Inflammatory macrophage treated with lipopolysaccharide for 4 hours (primary cell): ENCODE measurements around the gene SSBP3.

Experiments used
- DNase-seq: peaks from one replicate; pipeline ENCODE4 v3.0.0-alpha.2; 2020

SSBP3 gene

GRCh38 chr1:54327386-54328065, 78.7 kb downstream of the SSBP3 start:
- DNase-seq = no peak

GRCh38 chr1:54326543-54327385, 79.4 kb downstream of the SSBP3 start:
- no peak for DNase-seq

GRCh38 chr1:54325703-54326461, 80.3 kb downstream of the SSBP3 start:
- DNase-seq = no peak

- DNase-seq = no peak
Observed at GRCh38 chr1:54325284-54325683, 80.9 kb downstream of the SSBP3 start.

GRCh38 chr1:54324251-54325140, 81.7 kb downstream of the SSBP3 start:
- DNase-seq = no peak

GRCh38 chr1:54323921-54324250, 82.3 kb downstream of the SSBP3 start:
- DNase-seq = no peak

- DNase-seq = no peak
Observed at GRCh38 chr1:54323324-54323739, 82.9 kb downstream of the SSBP3 start.

GRCh38 chr1:54318246-54318814, 87.9 kb downstream of the SSBP3 start:
- DNase-seq = no peak

GRCh38 chr1:54317084-54317483, 89.1 kb downstream of the SSBP3 start:
- no peak for DNase-seq

- no peak for DNase-seq
Observed at GRCh38 chr1:54315099-54315498, 91.1 kb downstream of the SSBP3 start.

- DNase-seq = no peak
Observed at GRCh38 chr1:54314696-54315095, 91.5 kb downstream of the SSBP3 start.

GRCh38 chr1:54312796-54313316, 93.3 kb downstream of the SSBP3 start:
- DNase-seq = no peak

GRCh38 chr1:54311506-54311905, 94.7 kb downstream of the SSBP3 start:
- DNase-seq = no peak

GRCh38 chr1:54310439-54311328, 95.5 kb downstream of the SSBP3 start:
- DNase-seq = peak; percentile 14

GRCh38 chr1:54309631-54310366, 96.4 kb downstream of the SSBP3 start:
- DNase-seq = no peak

- no peak for DNase-seq
Observed at GRCh38 chr1:54307305-54307704, 98.9 kb downstream of the SSBP3 start.

GRCh38 chr1:54305906-54306514, 100.2 kb downstream of the SSBP3 start:
- DNase-seq = no peak

GRCh38 chr1:54304518-54304917, 101.7 kb downstream of the SSBP3 start:
- no peak for DNase-seq

GRCh38 chr1:54302951-54303843, 103.0 kb downstream of the SSBP3 start:
- no peak for DNase-seq
